ENCODE data around the gene LY6G5B.

LY6G5B gene

GRCh38 chr6:31622684-31623091 is 47.1 kb upstream of the LY6G5B start:
- H3K4me1 ChIP-seq (ENCODE audit: insufficient read depth, poor library complexity, severe bottlenecking): peaks cover 12% of the 10 kb centered on the region
- H3K9me3 ChIP-seq (ENCODE audit: severe bottlenecking): no peaks in the 10 kb centered on the region
- TF ChIP-seq, protein P1, sequence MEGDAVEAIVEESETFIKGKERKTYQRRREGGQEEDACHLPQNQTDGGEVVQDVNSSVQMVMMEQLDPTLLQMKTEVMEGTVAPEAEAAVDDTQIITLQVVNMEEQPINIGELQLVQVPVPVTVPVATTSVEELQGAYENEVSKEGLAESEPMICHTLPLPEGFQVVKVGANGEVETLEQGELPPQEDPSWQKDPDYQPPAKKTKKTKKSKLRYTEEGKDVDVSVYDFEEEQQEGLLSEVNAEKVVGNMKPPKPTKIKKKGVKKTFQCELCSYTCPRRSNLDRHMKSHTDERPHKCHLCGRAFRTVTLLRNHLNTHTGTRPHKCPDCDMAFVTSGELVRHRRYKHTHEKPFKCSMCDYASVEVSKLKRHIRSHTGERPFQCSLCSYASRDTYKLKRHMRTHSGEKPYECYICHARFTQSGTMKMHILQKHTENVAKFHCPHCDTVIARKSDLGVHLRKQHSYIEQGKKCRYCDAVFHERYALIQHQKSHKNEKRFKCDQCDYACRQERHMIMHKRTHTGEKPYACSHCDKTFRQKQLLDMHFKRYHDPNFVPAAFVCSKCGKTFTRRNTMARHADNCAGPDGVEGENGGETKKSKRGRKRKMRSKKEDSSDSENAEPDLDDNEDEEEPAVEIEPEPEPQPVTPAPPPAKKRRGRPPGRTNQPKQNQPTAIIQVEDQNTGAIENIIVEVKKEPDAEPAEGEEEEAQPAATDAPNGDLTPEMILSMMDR (IDR thresholded peaks at IDR 0.05; ENCODE audit: poor library complexity, severe bottlenecking): no peak
- DNase-seq (ENCODE audit: low spot score): no peak
- H3K4me3 ChIP-seq (ENCODE audit: severe bottlenecking): peak overlapping the region; percentile 84
- H3K36me3 ChIP-seq (ENCODE audit: low read depth): peaks cover 64% of the 10 kb centered on the region
- no peak for ATAC-seq (ENCODE audit: low read depth)
- peak overlapping the region; percentile 89 for H3K27ac ChIP-seq (ENCODE audit: poor library complexity, severe bottlenecking)
- H3K27me3 ChIP-seq (ENCODE audit: insufficient read depth, poor library complexity, severe bottlenecking): no peaks in the 10 kb centered on the region

GRCh38 chr6:31624070-31624469 is 45.7 kb upstream of the LY6G5B start:
- H3K4me3 ChIP-seq (ENCODE audit: severe bottlenecking): no peak overlapping the region
- peaks cover 78% of the 10 kb centered on the region for H3K36me3 ChIP-seq (ENCODE audit: low read depth)
- no peaks in the 10 kb centered on the region for H3K9me3 ChIP-seq (ENCODE audit: severe bottlenecking)
- no peaks in the 10 kb centered on the region for H3K27me3 ChIP-seq (ENCODE audit: insufficient read depth, poor library complexity, severe bottlenecking)
- DNase-seq (ENCODE audit: low spot score) (no peak), ATAC-seq (ENCODE audit: low read depth) (no peak)
- TF ChIP-seq, protein P1 (IDR thresholded peaks at IDR 0.05; ENCODE audit: poor library complexity, severe bottlenecking): no peak
- peaks cover 12% of the 10 kb centered on the region for H3K4me1 ChIP-seq (ENCODE audit: insufficient read depth, poor library complexity, severe bottlenecking)
- no peak overlapping the region for H3K27ac ChIP-seq (ENCODE audit: poor library complexity, severe bottlenecking)

DNA sequence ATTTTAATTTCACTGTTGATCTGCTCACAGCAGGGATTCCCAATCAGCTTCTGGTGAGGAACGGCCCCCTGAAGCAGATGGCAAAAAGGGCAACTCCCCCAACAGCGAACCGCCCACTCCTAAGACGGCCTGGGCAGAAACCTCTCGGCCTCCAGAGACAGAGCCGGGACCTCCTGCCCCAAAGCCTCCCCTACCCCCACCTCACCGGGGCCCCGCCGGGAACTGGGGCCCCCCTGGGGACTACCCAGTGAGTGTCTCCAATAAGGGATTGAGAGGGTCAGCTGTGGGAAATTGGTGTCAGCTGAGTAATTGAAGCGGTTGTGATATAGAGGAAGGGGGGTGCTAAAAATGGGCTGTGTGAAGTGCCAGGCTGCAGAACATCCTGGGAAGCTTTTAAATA is 42.8 kb upstream of the LY6G5B start:
- peaks cover 99% of the 10 kb centered on the region for H3K36me3 ChIP-seq (ENCODE audit: low read depth)
- no peak overlapping the region for H3K4me3 ChIP-seq (ENCODE audit: severe bottlenecking)
- no peak for ATAC-seq (ENCODE audit: low read depth)
- H3K4me1 ChIP-seq (ENCODE audit: insufficient read depth, poor library complexity, severe bottlenecking): peaks cover 8% of the 10 kb centered on the region
- H3K27ac ChIP-seq (ENCODE audit: poor library complexity, severe bottlenecking): no peak overlapping the region
- DNase-seq (ENCODE audit: low spot score): no peak
- no peaks in the 10 kb centered on the region for H3K27me3 ChIP-seq (ENCODE audit: insufficient read depth, poor library complexity, severe bottlenecking)
- TF ChIP-seq, protein P1 (IDR thresholded peaks at IDR 0.05; ENCODE audit: poor library complexity, severe bottlenecking): no peak
- no peaks in the 10 kb centered on the region for H3K9me3 ChIP-seq (ENCODE audit: severe bottlenecking)

DNA sequence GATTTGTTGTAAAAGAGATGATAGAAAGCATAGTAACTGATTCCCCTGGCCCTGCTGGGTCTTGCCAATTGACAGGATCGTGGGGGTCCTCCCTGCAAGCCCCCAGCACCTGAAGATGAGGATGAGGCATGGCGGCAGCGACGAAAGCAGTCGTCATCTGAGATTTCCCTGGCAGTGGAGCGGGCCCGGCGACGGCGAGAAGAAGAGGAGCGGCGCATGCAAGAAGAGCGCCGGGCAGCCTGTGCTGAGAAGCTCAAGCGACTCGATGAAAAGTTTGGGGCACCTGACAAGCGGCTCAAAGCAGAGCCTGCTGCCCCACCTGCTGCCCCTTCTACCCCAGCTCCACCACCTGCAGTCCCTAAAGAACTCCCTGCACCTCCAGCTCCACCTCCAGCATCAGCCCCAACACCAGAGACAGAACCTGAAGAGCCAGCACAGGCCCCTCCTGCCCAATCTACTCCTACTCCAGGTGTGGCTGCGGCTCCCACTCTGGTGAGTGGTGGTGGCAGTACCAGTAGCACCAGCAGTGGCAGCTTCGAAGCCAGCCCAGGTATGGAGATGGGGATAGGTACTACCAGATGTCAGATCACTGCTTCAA is 42.0 kb upstream of the LY6G5B start:
- TF ChIP-seq, protein P1 (IDR thresholded peaks at IDR 0.05; ENCODE audit: poor library complexity, severe bottlenecking): no peak
- Histone ChIP-seq H3K4me1 (ENCODE audit: insufficient read depth, poor library complexity, severe bottlenecking) (no peaks in the 10 kb centered on the region), H3K4me3 (ENCODE audit: severe bottlenecking) (no peak overlapping the region), H3K36me3 (ENCODE audit: low read depth) (peaks cover 99% of the 10 kb centered on the region), H3K27me3 (ENCODE audit: insufficient read depth, poor library complexity, severe bottlenecking) (no peaks in the 10 kb centered on the region), H3K27ac (ENCODE audit: poor library complexity, severe bottlenecking) (no peak overlapping the region), H3K9me3 (ENCODE audit: severe bottlenecking) (no peaks in the 10 kb centered on the region)
- DNase-seq (ENCODE audit: low spot score) (no peak), ATAC-seq (ENCODE audit: low read depth) (no peak)

- Histone ChIP-seq H3K36me3 (ENCODE audit: low read depth) (peaks cover 99% of the 10 kb centered on the region), H3K27ac (ENCODE audit: poor library complexity, severe bottlenecking) (no peak overlapping the region), H3K9me3 (ENCODE audit: severe bottlenecking) (no peaks in the 10 kb centered on the region), H3K4me1 (ENCODE audit: insufficient read depth, poor library complexity, severe bottlenecking) (no peaks in the 10 kb centered on the region), H3K4me3 (ENCODE audit: severe bottlenecking) (no peak overlapping the region), H3K27me3 (ENCODE audit: insufficient read depth, poor library complexity, severe bottlenecking) (no peaks in the 10 kb centered on the region)
- TF ChIP-seq, protein P1 (IDR thresholded peaks at IDR 0.05; ENCODE audit: poor library complexity, severe bottlenecking): no peak
- no peak for DNase-seq (ENCODE audit: low spot score)
- no peak for ATAC-seq (ENCODE audit: low read depth)
Observed at GRCh38 chr6:31629014-31629413, 40.8 kb upstream of the LY6G5B start.

Data from RWPE2 (cell line).